GM18507 (cell line): ENCODE data around the gene OSBPL3.

Experiments
- DNase-seq: peaks from one replicate; pipeline ENCODE4 v3.0.0; 2011; ENCODE audit warnings: low read depth; ENCODE audit not compliant: insufficient read length; ENCODE audit errors: extremely low spot score
- FAIRE-seq: peaks from 2 replicates; lab custom pipeline; 2011; peaks lifted over from hg19 to GRCh38; lab: Jason Lieb, UNC

OSBPL3 gene

DNA sequence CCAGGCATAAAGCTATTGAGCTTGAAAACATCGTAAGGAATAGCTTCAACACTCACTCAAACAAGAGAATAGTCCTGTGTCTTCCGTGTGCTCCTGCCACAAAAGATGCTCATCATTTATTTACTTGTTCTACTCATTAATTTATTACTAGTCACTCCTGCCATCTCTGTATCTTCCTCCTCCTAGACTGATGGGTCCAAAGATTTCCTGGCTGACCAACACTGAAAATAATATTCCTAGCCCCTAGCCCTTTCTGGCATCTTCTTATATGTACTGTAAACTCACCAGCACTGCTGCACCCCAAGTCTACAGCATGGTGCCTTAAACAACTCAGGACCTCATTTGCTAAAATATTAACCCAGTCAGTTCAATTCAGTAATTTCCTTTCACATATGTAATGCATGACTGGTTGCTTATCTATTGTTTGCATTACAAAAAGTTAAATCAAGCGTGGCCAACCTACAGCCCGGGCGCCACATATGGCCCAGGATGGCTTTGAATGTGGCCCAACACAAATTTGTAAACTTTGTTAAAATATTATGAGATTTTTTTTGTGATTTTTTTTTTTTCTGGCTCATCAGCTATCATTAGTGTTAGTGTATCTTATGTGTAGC lies 136.1 kb downstream of the OSBPL3 start:
- no peak for DNase-seq
- peak; percentile 65 for FAIRE-seq

DNA sequence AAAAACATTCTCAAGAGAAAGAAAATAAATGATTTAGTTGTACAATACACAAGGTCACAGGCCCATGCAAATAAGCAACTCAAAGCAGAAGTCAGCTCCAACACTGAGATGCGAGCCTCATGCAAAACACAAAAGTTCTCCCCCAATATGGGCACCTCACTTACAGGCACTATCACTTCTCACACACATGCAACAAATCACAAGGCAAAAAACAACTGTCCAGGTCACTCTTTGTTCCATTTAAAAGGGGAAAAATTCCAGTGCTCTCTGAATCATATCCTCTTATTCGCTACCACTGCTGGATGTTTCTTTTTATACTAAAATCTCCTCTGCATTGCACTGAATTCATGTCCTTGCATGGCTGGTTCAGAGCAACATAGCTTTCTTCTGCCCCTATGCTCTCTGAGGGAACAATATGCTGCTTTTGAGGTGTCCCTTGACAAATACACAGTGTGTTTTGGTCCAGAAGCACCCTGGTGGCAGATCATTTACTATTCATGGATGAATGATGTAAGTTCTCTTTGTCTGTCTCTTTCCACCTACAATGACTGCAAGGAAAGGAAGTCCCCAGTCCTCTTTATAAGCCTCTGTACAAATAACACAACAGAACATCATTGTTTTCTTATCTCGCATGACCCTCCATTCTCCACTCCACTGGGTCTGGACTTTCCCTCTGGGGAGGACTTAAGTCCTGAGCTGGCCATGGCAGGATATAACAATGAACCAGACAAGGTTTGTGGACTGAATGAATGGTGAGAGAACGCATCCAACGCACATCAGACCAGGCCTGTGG lies 137.3 kb downstream of the OSBPL3 start:
- FAIRE-seq = peak; percentile 80

GRCh38 chr7:24842029-24842428 lies 137.9 kb downstream of the OSBPL3 start:
- FAIRE-seq (no peak), DNase-seq (no peak)

More for the DNA sequence above, 137.3 kb downstream of the OSBPL3 start:
- no peak for DNase-seq

DNA sequence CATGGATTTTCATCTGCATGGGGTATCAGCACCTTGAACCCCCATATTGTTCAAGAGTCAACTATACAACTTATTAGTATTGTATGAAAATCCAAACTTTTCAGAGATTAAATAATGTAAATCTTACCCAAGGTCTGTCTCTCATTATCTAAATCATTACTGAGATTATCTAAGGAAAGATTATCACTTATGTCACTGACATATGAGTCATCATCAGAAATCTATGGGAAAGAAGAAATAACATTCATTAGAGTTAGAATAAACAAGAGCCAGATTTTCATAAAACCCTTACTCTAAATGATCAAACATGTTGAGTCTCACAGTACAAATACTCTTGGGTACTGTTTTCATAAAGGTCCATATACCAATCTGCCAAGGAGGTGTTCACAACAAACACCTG lies 139.4 kb downstream of the OSBPL3 start:
- no peak for FAIRE-seq
- no peak for DNase-seq

DNA sequence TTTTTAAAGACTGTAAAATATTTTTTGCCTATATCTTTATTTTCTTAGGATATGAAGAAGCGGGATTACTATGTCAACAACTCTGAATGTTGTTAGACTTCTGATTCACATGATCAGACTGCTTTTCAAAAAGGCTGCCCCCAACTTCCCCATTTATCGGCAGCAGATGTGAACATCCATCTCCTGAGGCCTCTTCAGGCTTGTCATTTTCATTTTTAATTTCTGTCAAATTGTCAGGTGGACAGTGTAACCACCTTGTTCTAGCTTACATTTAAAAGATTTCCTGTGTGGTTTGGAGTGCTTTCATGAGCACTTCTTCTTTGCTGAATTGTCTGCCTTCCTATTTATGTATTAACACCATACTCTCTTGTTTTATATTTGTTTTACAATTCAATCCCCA lies 143.9 kb downstream of the OSBPL3 start:
- FAIRE-seq (peak; percentile 89), DNase-seq (no peak)

DNA sequence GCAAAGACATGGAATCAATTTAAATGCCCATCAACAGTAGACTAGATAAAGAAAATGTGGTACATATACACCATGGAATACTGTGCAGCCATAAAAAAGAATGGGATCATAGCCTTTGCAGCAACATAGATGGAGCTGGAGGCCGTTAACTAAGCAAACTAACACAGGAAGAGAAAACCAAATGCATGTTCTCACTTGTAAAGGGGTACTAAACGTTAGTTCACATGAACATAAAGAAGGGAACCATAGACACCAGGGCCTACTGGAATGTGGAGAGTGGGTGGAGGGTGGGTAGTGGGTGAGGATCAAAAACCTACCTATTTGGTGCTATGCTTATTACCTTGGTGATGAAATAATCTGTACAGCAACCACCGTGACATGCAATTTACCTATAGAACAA lies 144.3 kb downstream of the OSBPL3 start:
- no peak for DNase-seq
- no peak for FAIRE-seq

- DNase-seq (no peak), FAIRE-seq (peak; percentile 74)
These were observed 145.7 kb downstream of the OSBPL3 start for GRCh38 chr7:24834128-24834798.

GRCh38 chr7:24833549-24833948 lies 146.4 kb downstream of the OSBPL3 start:
- FAIRE-seq = no peak
- no peak for DNase-seq

- no peak for FAIRE-seq
- no peak for DNase-seq
These were observed 148.7 kb downstream of the OSBPL3 start for GRCh38 chr7:24831240-24831639.

- FAIRE-seq (no peak), DNase-seq (no peak)
These were observed 149.4 kb downstream of the OSBPL3 start for GRCh38 chr7:24830440-24831050.

DNA sequence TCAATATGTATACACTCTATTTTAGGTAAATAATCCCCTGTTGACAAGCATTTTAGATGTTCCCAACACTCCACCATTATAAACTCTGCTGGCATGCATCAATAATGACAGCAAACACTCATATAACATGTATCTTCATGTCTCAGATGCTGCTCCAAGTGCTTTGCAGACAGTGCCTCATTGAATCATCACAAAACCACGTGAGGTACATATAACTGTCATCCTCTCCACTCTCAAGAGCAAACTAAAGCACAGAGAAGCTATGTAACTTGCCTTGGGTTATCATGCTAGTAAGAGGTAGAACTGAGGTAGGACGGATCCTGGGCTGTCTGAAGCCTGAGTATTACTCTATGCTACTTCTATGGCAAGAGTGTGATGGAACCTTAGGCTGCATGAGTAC lies 150.2 kb downstream of the OSBPL3 start:
- no peak for DNase-seq
- FAIRE-seq = no peak

GRCh38 chr7:24828891-24829661 lies 150.9 kb downstream of the OSBPL3 start:
- DNase-seq (no peak), FAIRE-seq (no peak)

- FAIRE-seq = no peak
- no peak for DNase-seq
These were observed 152.4 kb downstream of the OSBPL3 start for GRCh38 chr7:24827589-24827988.

DNA sequence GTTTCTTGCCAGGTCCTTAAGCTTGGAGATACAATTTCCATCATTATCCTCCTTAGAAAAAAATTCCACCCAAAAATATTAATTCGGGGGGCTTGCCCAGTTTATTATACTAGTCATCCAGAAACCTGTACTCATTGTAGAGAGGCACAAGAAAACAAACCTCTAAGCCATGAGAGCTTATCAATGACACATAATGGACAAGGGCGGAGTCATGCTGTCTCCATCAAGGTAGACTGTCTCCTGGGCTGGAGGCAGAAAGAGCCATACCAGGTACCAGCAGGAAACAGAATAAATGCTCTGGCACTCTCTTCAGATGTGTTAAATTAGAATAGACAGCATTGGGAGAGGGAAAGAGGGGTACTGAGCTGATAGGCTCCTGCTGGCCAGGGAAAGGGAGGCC lies 153.0 kb downstream of the OSBPL3 start:
- DNase-seq (no peak), FAIRE-seq (no peak)

- FAIRE-seq = no peak
- DNase-seq = no peak
These were observed 153.3 kb downstream of the OSBPL3 start for GRCh38 chr7:24826662-24827020.

- FAIRE-seq = no peak
- no peak for DNase-seq
These were observed 153.9 kb downstream of the OSBPL3 start for GRCh38 chr7:24825931-24826661.

- DNase-seq (no peak), FAIRE-seq (no peak)
These were observed 154.6 kb downstream of the OSBPL3 start for GRCh38 chr7:24825381-24825794.

DNA sequence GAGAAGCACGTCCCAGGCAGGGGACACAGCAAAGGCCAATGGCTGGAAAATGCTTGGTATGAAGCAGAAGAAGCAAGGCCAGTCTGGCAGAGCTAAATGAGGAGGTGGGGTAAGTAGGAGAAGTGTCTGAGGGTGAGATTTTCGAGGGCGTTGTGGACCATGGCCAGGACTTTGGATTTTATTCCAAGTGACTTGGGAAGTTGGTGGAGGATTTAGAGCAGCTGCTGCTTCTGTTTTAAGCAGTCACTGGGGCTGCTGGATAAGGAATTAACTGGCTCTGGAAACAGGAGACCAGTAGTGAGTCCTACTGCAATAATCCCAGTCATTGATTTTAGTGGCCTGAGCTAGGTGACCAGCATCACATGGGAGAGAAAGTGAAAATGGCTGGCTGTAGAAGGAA lies 155.1 kb downstream of the OSBPL3 start:
- FAIRE-seq = no peak
- no peak for DNase-seq

DNA sequence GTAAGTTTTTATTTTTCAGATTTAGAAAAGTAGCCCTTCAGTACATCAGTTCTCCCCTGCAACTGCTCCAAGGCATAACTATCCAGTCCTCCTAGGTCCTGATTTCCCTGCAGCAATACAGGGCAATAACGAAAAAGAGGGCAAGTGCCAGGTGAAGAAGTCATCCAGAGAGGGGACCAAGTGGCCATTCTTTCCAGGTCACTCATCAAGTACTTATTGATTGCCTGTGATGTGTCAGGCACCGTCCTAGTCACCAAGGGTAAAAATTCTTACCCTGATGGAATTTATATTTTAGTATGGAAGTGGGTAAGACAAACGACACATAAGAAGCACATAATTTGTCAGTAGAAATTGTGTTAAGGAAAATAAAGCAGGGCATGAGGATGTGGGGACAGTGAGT lies 155.6 kb downstream of the OSBPL3 start:
- FAIRE-seq (no peak), DNase-seq (no peak)
